ENCODE results near the gene SLC9A8. TPM values are rescaled to one million over a fixed set of nuclear protein-coding genes. Genes with fewer than 3 reads are reported as not detected.

Gene SLC9A8
- total and polyA plus RNA-seq, 7 donors, result 6.1 to 19.4 (median 10.6) TPM

DNA sequence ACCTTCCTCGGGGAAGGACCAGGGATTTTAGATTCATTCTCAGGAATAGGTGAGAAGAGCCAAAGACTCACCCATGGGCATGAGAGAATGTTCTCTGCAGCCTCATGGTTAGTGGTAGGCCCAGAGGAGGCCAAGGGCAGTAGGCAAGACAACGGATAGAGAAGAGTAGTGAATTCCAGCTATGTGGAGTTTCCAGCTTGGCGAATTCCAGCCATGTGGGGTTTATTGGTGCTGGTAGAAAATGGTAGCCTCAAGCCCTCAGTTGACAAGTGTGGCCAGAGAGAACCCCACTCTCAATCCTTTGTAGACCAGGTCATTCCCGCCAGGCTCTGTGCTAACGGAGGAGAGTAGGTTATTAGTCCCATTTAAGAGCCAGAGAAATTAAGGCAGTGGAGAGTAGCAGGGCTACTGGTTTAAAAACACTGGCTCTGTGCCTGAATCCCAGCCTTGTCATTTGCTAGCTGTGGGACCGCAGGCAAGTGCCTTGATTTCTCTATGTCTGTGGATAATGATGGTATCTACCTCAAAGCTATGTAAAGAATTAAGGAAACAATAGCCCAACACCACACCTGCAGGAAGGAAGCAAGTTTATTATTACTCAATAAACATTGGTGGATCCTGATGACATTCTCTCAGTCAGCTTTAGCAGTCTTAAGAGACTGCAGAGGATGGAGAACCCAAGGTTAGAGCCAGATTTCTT lies 2.0 kb upstream of the SLC9A8 start:
- intact Hi-C loops (cut with DNase I), result loop anchor here (5.0 kb wide), 2 partner anchors 33 to 98 kb away; partner anchors contain the start of gene B4GALT5 (in 2 of the 2)

GRCh38 chr20:49811825-49812506 lies 662 bp upstream of the SLC9A8 start:
- peak in 3 of 4 donors; percentile 2 to 12 (median 11) for ATAC-seq
- WGBS, 3 donors, result 18 to 21% (median 19%) methylated on average over 11 of the region's 11 CpGs
- DNase-seq, result no peak
- Histone ChIP-seq H3K4me1 (peaks cover 29% of the 10 kb centered on the region), H3K4me3 (peak overlapping the region; percentile 82), H3K36me3 (ENCODE audit: insufficient read depth in 1 of 2, low read depth in 1 of 2) (peaks cover 0 to 18% of the 10 kb centered on the region in 2 donors), H3K9me3 (no peaks in the 10 kb centered on the region), H3K27me3 (ENCODE audit: insufficient read depth in 3 of 3, low read length in 2 of 3) (no peaks in the 10 kb centered on the region), H3K27ac (peak overlapping the region; percentile 98)
- no peak for TF ChIP-seq CTCF (IDR thresholded peaks at IDR 0.05)
- intact Hi-C loops (cut with DNase I), result loop anchor here (5.0 kb wide), 2 partner anchors 35 to 100 kb away; partner anchors contain the start of gene B4GALT5 (in 2 of the 2)

More for the DNA sequence above, 2.0 kb upstream of the SLC9A8 start:
- no peak for TF ChIP-seq CTCF (IDR thresholded peaks at IDR 0.05)
- Histone ChIP-seq H3K27me3 (ENCODE audit: insufficient read depth in 3 of 3, low read length in 2 of 3) (no peaks in the 10 kb centered on the region), H3K4me3 (no peak overlapping the region), H3K4me1 (peaks cover 29% of the 10 kb centered on the region), H3K9me3 (no peaks in the 10 kb centered on the region), H3K36me3 (ENCODE audit: insufficient read depth in 1 of 2, low read depth in 1 of 2) (peaks cover 0 to 6% of the 10 kb centered on the region in 2 donors), H3K27ac (peak overlapping the region; percentile 98)
- ATAC-seq (no peak), DNase-seq (no peak)
- 81 to 94% (median 83%) methylated on average over 6 of the region's 6 CpGs for WGBS, 3 donors

DNA sequence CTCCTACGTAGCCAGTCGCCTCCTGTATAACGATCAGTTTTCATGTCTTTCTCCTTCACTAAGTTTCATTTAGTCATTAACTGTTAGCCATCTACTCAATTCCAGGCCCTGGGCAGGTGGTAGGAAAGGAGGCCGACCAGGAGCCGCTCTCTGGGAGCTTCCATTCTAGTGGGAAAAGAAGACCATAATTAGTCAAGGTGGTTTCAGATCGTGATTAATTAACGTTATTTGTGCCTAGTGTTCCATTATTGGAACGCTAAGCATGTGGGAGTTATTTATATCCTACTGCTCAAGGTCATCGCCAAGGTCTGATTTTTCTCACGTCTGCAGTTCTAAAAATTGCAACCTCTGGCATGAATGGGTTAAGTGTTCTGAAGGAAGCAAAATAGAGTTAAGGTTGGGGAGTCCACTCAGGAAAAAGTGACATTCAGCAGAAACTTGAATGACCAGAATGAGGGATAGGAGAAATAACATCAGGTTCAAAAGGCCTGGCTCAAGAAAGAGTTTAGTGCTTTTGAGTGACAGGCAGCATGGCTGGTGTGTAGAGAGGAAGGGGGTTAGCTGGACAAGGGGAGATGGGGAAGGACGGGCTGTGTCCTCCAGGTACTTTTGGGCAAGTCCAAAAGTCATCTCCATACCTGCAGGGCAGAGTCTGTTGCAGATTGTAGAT lies 812 bp downstream of the SLC9A8 start:
- Histone ChIP-seq H3K27me3 (ENCODE audit: insufficient read depth in 3 of 3, low read length in 2 of 3) (no peaks in the 10 kb centered on the region), H3K9me3 (no peaks in the 10 kb centered on the region), H3K4me3 (peak overlapping the region; percentile 82), H3K4me1 (peaks cover 29% of the 10 kb centered on the region), H3K27ac (peak overlapping the region; percentile 98), H3K36me3 (ENCODE audit: insufficient read depth in 1 of 2, low read depth in 1 of 2) (peaks cover 0 to 32% of the 10 kb centered on the region in 2 donors)
- DNase-seq (no peak), ATAC-seq (peak in 1 of 4 donors; percentile 15)
- no peak for TF ChIP-seq CTCF (IDR thresholded peaks at IDR 0.05)
- intact Hi-C loops (cut with DNase I), result loop anchor here (5.0 kb wide), 2 partner anchors 36 to 101 kb away; partner anchors contain the start of gene B4GALT5 (in 2 of the 2)
- WGBS, 3 donors, result 9 to 11% (median 10%) methylated on average over 11 of the region's 11 CpGs

DNA sequence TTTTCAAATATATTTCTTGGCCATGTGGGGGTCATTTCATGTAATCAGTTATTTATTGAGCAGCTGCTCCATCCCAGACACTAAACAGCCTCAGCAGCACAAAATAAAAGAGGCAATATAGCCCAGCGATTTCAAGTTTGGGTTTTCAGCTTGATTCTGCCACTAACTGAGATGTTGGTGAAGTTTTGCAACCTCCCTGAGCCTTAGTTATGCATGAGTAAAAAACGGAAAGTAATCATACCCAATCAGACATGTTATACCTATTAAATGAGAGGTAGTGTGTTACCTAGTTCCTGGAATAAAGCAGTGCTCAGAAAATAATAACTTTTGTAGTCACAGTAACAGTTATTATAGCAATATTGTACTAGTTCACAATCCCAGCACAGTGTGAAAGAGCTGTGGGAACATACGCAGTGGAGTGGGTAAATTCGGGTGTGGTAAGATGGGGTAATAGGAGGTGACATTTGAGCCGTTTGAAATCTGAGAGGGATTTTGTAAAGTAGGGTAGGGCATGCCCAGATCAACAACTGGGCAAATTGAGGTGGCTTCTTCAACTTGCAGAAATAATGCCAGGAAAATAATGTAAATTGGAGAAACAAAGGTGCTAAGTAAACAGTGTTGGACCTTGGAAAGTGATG lies 1.5 kb downstream of the SLC9A8 start:
- H3K27ac ChIP-seq, result peak overlapping the region; percentile 98

More for the DNA sequence above, 1.5 kb downstream of the SLC9A8 start:
- intact Hi-C loops (cut with DNase I), result loop anchor here (5.0 kb wide), 2 partner anchors 37 to 102 kb away; partner anchors contain the start of gene B4GALT5 (in 2 of the 2)
- Histone ChIP-seq H3K4me1 (peaks cover 29% of the 10 kb centered on the region), H3K36me3 (ENCODE audit: insufficient read depth in 1 of 2, low read depth in 1 of 2) (peaks cover 0 to 39% of the 10 kb centered on the region in 2 donors), H3K4me3 (peak overlapping the region; percentile 82), H3K27me3 (ENCODE audit: insufficient read depth in 3 of 3, low read length in 2 of 3) (no peaks in the 10 kb centered on the region), H3K9me3 (no peaks in the 10 kb centered on the region)
- no peak for TF ChIP-seq CTCF (IDR thresholded peaks at IDR 0.05)
- 36 to 46% (median 37%) methylated on average over 5 of the region's 5 CpGs for WGBS, 3 donors
- DNase-seq (no peak), ATAC-seq (peak; percentile 52 to 71 (median 58))
